ENCODE measurements around the gene CLINT1.

Gene CLINT1

GRCh38 chr5:157764531-157764930 lies 94.4 kb downstream of the CLINT1 start:
- no peak for TF ChIP-seq CTCF (IDR thresholded peaks at IDR 0.05)
- Histone ChIP-seq H3K4me2 (ENCODE audit: low read length) (no peak overlapping the region), H3K79me2 (no peaks in the 10 kb centered on the region), H2AFZ (no peak overlapping the region), H3K27ac (no peak overlapping the region), H3K4me3 (ENCODE audit: low read depth, low read length) (no peak overlapping the region), H3K9me3 (ENCODE audit: control insufficient read depth, low read length) (no peaks in the 10 kb centered on the region), H3K27me3 (ENCODE audit: control insufficient read depth, insufficient read depth, low read length) (no peaks in the 10 kb centered on the region), H3K4me1 (no peaks in the 10 kb centered on the region), H3K36me3 (ENCODE audit: control insufficient read depth, insufficient read depth, low read length) (no peaks in the 10 kb centered on the region), H3K9ac (no peak overlapping the region)

- Histone ChIP-seq H3K79me2 (no peaks in the 10 kb centered on the region), H3K27ac (no peak overlapping the region), H3K4me2 (ENCODE audit: low read length) (no peak overlapping the region), H2AFZ (no peak overlapping the region), H3K9ac (no peak overlapping the region), H3K4me3 (ENCODE audit: low read depth, low read length) (no peak overlapping the region), H3K36me3 (ENCODE audit: control insufficient read depth, insufficient read depth, low read length) (no peaks in the 10 kb centered on the region), H3K4me1 (no peaks in the 10 kb centered on the region), H3K27me3 (ENCODE audit: control insufficient read depth, insufficient read depth, low read length) (no peaks in the 10 kb centered on the region), H3K9me3 (ENCODE audit: control insufficient read depth, low read length) (no peaks in the 10 kb centered on the region)
- peak; percentile 74 for TF ChIP-seq CTCF (IDR thresholded peaks at IDR 0.05)
These were observed 97.0 kb downstream of the CLINT1 start for GRCh38 chr5:157761690-157762621.

GRCh38 chr5:157758706-157759105 lies 100.2 kb downstream of the CLINT1 start:
- Histone ChIP-seq H3K9ac (no peak overlapping the region), H2AFZ (no peak overlapping the region), H3K9me3 (ENCODE audit: control insufficient read depth, low read length) (no peaks in the 10 kb centered on the region), H3K27ac (no peak overlapping the region), H3K79me2 (no peaks in the 10 kb centered on the region), H3K27me3 (ENCODE audit: control insufficient read depth, insufficient read depth, low read length) (no peaks in the 10 kb centered on the region), H3K36me3 (ENCODE audit: control insufficient read depth, insufficient read depth, low read length) (no peaks in the 10 kb centered on the region), H3K4me2 (ENCODE audit: low read length) (no peak overlapping the region), H3K4me1 (no peaks in the 10 kb centered on the region), H3K4me3 (ENCODE audit: low read depth, low read length) (no peak overlapping the region)
- TF ChIP-seq CTCF (IDR thresholded peaks at IDR 0.05), result no peak

GRCh38 chr5:157756122-157756521 lies 102.8 kb downstream of the CLINT1 start:
- Histone ChIP-seq H3K9me3 (ENCODE audit: control insufficient read depth, low read length) (no peaks in the 10 kb centered on the region), H3K36me3 (ENCODE audit: control insufficient read depth, insufficient read depth, low read length) (no peaks in the 10 kb centered on the region), H3K4me1 (no peaks in the 10 kb centered on the region), H3K79me2 (no peaks in the 10 kb centered on the region), H3K4me2 (ENCODE audit: low read length) (no peak overlapping the region), H2AFZ (no peak overlapping the region), H3K27ac (no peak overlapping the region), H3K27me3 (ENCODE audit: control insufficient read depth, insufficient read depth, low read length) (no peaks in the 10 kb centered on the region), H3K4me3 (ENCODE audit: low read depth, low read length) (no peak overlapping the region), H3K9ac (no peak overlapping the region)
- no peak for TF ChIP-seq CTCF (IDR thresholded peaks at IDR 0.05)

DNA sequence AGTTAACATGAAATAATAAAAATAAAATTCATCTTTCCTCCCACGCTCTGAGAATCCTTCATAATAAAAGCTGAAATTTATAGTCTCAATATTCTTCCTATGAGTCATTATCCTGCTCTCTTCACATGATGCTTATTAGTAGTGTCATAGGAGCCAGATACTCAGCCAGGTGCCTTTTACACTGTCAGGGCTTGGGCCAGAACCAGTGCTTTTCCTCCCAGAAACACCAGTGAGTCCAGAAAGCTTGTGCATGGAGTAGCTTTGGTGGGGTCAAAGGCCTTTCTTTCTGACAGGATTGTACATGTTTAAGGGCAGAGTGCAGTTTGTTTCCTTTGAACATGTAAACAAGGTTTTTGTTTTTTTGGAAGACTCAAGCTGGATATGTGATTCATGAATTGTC lies 108.6 kb downstream of the CLINT1 start:
- Histone ChIP-seq H3K9ac (no peak overlapping the region), H3K4me1 (peaks cover under 1% of the 10 kb centered on the region), H3K27ac (no peak overlapping the region), H2AFZ (no peak overlapping the region), H3K79me2 (no peaks in the 10 kb centered on the region), H3K36me3 (ENCODE audit: control insufficient read depth, insufficient read depth, low read length) (no peaks in the 10 kb centered on the region), H3K4me2 (ENCODE audit: low read length) (no peak overlapping the region), H3K4me3 (ENCODE audit: low read depth, low read length) (no peak overlapping the region), H3K9me3 (ENCODE audit: control insufficient read depth, low read length) (no peaks in the 10 kb centered on the region), H3K27me3 (ENCODE audit: control insufficient read depth, insufficient read depth, low read length) (no peaks in the 10 kb centered on the region)
- TF ChIP-seq CTCF (IDR thresholded peaks at IDR 0.05), result no peak

All from parathyroid adenoma (tissue), 2 donors.